T1000 (cell line): Measurements from ENCODE around the gene B3GNT8.
"Not testable (repeated sequence)": the region's sequence is repeated elsewhere in the genome, so short reads cannot be mapped to it uniquely, and the experiment has no call there.

Source experiments
- DNase-seq: peaks from one replicate; lab custom pipeline; 2025; ENCODE audit warnings: mixed read lengths; lab: John Stamatoyannopoulos, UW

The B3GNT8 gene

DNA sequence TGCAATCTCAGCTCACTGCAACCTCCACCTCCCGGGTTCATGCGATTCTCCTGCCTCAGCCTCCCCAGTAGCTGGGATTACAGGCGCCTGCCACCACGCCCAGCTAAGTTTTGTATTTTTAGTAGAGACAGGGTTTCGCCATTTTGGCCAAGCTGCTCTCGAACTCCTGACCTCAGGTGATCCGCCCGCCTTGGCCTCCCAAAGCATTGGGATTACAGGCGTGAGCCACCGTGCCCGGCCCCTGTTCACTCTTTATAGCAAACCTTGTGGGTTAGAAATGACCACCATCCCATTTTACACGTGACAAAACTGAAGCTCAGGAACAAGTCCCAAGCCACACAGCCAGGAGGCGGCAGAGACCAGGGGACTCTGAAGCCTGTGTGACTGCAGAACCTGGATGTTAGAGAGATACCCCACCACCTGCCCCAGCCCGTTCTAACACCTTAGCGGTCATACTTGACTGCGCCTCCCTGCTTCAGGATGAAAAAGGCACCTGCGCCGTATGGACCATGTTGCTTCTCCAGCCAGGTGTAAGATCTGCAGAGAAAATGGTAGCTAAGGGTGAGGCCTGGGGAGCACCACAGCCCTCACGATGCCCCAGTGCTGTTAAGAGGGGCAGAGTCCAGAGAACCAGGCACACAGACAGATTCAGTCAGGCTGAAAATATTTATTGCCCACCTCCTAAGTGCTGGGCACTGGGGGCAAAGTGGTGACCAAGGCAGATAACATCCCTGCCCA is 8.9 kb upstream of the B3GNT8 start:
- DNase-seq, result no peak

DNA sequence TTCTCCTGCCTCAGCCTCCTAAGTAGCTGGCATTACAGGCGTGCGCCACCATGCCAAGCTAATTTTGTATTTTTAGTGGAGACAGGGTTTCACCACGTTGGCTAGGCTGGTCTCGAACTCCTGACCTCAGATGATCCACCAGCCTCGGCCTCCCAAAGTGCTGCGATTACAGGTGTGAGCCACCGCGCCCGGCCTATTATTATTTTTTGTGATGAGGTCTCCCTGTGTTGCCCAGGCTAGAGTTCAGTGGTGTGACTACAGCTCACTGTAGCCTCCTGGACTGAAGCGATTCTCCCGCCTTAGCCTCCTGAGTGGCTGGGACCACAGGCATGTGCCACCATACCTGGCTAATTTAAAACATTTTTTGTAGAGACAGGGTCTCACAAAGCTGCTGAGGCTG is 8.2 kb upstream of the B3GNT8 start:
- not testable (repeated sequence) for DNase-seq

DNA sequence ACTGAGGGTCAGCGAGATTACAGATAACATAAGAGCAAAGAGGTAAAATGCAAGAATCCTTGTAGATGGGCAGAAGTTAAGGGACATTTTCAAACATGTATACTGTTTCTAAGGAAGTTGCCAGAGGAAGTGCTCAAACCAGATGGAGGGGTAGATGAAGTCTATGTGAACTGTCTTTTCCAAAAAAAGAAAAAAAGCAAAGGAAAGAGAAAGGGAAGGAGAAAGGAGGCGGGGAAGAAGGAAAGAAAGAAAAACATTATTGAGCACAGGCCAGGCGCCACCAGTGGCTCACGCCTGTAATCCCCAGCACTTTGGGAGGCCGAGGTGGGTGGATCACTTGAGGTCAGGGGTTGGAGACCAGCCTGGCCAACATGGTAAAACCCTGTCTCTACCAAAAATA is 7.3 kb upstream of the B3GNT8 start:
- DNase-seq, result no peak

DNA sequence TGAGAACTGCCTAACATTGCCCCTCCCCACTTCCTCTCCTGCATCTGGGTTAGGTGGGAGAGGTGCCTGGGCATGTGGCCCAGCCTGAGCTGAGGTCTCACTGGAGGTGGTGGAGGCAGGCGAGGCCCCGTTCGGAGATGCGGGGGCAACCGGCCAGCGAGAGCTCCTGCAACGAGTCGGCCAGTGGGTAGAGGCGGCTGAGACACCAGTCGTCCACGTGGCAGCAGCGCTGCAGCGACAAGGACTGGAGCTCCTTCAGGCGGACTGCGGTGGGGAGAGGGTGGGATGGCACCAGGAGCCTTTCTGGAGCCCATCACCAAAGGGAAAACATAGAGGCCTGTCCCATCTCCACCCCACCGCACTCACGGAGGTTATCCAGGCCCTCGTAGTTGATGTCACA is 6.0 kb upstream of the B3GNT8 start:
- no peak for DNase-seq

DNA sequence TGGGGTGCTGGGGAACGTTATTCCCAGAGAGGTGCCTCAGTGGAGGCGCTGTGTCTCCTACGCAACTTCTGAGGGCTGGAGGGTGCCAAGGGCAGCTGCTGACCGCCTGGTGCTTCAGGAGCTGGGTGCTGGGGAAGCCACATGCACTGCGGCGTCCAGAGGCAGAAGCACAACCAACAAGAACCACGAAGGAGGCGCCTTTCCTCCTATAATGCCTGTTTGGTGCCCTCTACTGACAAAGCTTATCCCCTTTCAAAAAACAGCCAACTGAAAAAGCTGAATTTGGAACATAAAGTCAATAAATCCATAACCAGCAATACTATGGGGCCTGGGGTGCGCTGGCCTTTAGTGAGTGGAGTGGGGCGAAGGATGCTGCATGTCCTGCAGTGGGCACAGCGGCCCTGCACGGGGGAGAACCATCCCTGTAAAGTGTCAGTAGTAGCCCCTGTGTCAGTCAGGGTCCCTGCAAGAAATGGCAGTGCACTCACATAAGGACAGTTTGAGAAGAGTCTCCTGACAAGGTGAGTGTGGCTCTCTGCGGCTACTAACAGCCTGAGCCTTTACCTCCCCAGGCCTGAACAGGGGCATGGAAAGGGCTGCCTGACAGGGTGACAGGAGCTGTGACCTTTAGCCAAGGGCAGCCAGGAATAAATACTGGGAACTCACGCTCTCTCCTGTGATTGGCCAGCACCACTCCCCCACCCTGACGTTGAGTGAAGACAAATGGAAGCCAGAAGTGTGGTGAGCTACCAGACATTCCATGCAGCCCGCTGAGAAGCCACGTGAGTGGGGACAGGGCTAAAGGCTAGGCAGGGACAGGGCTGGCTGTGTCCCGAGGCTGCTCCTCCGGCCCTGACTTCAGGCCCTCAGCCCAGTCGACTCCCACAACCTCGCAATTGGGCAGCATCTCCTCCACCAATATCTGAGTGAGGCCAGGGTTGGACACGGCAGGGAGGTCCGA is 4.5 kb upstream of the B3GNT8 start:
- no peak for DNase-seq

DNA sequence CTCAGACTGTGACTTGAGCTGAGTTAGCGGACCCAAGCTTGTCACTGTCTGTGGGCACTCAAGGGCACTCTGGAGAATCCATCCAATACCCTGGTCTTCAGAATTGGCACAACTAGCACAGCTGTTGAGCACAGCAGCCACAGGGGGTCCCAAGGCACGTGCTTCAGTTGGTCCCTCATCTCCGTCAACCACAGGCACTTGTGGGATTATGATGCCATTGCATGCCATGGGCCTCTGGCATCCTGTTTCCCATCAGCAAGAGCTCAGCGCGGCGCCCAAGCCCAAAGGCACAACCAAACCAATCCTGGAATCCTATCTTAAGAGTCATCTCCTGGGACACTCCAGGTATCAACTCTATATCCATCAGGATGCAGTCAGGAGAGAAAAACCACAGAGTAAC is 3.7 kb upstream of the B3GNT8 start:
- DNase-seq, result no peak

DNA sequence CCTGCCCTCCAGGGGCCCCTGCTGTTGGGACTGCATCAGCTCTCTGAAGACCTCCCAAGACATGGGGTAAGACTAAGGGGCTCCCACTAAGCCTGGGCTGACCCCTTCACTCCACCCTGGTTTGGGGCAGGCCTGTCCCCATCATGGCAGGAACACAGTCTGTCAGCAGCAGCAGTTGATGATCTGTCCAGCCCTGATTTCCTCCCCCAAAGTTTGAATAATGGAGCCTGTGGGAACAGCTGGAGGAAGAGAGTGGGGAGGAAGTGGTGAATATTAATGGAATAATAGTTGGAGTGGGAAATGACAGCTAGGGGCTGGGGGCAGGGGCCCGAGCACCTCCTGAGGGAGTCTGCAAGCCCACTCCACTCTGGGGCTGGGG is 1.3 kb upstream of the B3GNT8 start:
- no peak for DNase-seq

DNA sequence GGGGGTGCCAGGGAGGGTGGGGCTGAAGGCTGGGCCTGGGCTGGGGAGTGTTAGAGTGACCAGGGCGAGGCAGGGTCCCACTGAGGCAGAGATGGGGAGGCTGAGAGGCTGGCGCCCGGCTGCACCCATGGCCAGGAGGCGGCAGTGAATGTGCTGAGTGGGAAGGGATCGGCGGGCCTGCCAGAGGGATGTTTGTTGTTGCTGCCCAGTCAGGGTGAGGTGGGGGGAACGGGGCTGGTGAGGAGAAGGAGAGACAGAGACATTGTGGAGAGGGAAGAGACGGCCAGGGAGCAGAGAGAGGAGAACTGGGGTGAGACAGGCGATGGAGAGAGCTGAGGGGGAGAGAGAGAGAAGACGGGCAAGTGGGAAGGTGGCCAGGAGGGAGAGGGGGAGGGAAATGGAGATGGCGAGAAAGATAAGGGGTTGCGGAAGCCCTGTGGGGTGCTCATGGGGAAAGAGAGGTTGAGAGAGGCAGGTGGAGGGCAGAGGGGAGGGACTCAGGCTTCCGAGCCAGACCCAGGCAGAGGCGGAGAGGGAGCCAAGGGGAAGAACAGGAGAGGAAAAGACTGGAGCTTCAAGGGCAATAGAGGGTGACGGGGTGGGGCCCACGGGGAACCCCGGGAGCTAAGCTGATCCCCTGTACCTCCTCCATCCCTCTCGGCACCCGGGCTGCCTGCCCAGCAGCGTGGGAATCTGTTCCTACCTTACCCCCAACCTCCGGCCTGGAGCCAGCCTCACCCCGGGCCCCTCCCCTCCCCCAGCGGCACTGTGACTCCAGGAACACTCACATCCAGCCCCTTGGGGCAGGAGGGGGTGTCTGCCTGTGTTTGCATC is 690 bp upstream of the B3GNT8 start:
- DNase-seq, result no peak

DNA sequence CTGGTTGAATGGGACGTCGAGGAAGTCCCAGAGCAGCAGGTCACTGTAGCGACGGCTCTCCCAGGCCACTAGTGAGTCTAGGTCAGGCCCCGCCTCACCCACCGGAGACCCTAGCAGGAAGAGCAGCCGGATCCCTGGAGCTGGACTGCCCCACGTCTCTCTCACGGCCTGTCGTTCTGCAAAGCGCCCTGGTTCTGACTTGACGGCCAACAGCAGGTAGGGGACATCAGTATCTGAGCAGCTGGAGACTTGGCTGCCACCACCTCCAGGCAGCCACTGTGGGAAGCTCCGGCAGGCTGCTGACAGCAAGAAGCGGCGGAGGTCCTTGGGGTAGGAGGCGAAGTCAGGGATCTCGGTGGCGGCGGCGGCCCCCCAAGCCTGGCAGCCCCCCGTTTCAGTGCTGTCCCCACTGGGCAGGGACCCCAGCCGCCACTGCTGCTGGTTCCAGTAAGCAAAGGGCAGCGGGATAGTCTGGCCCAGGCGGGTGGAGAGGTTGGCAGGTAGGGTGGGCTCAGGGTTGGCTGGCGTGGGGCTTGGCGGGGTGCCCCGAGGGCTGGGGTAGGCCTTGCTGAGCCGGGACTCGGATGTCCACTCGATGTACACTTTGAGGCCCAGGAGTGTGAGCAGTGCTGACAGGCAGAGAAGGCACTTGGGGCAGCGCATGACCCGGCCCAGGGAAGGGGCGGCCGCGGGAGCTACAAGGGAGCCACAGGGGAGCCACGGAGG is 895 bp downstream of the B3GNT8 start:
- DNase-seq, result no peak

DNA sequence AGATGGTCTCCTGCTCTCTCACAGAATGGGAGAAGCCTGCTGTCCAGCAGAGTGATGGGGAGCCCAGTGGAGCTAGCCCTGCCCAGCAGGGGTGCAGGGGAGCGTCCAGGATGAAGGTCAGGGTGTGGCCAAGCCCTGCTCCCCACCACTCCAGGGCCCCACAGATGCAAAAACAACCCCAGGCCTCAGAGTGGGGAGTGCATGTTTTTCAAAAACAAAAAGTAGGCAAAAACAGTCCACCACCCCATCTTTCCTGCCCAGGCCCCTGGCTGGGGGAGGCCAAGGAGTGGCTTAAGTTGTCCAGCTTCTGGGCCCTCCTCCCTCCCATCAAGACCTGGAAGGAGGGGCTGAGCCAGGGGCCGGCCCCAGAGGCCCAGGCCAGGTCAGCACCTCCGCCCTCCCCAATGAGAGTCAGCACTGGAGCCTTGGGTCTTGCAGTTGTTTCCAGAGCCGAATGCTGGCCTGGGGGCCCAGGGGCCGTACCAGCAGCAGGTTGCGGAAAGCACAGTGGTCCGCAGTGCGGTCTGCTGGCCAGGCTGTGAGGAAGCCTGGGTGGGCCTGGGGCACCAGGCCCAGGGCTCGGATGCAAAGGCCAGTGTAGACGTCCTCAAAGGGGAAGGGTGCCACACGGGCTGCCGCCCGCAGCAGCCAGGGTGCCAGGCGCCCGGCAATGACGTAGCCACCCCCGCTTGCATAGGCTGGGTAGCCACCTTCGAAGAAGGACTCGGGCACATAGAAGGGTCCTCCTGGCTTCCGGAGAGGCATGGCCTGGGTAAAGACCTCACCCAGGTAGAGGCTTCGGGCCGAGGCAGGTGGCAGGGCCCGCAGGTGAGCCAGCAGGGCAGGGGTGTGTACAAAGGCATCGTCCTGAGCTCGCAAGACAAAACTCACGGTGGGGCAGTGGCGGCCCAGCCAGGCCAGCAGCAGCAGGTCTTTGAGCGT is 1.7 kb downstream of the B3GNT8 start:
- no peak for DNase-seq

DNA sequence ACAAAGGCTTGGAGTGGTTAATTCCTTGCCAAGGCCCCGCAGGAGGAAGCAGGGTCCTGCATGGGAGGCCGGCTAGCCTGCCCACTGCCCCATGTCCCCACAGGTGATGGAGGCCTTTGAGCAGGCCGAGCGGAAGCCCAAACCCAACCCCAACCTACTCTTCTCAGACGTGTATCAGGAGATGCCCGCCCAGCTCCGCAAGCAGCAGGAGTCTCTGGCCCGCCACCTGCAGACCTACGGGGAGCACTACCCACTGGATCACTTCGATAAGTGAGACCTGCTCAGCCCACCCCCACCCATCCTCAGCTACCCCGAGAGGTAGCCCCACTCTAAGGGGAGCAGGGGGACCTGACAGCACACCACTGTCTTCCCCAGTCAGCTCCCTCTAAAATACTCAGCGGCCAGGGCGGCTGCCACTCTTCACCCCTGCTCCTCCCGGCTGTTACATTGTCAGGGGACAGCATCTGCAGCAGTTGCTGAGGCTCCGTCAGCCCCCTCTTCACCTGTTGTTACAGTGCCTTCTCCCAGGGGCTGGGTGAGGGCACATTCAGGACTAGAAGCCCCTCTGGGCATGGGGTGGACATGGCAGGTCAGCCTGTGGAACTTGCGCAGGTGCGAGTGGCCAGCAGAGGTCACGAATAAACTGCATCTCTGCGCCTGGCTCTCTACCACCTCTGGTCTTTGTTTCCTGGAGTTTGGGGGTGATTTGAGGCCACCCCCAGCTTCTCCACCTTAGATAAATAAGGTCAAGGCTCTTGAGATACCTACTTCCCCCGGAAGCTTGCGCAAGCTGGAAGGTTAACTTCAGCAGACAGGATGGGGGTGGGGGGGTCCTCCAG is 2.6 kb downstream of the B3GNT8 start:
- no peak for DNase-seq

DNA sequence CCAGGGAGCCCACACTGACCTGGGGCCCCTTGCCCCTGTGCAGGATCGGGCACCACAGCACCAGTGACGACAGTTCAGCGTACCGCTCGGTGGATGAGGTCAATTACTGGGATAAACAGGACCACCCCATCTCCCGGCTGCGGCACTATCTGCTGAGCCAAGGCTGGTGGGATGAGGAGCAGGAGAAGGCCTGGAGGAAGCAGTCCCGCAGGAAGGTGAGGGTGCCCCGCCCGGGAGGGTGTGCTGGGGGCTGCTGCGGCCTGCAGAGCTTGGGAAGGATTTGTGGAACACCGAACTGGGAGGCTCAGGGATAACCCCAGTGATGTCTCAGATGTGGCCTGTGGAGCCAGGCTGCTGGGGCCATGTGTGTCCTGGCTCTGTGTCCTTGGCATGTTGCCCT is 4.2 kb downstream of the B3GNT8 start:
- no peak for DNase-seq

DNA sequence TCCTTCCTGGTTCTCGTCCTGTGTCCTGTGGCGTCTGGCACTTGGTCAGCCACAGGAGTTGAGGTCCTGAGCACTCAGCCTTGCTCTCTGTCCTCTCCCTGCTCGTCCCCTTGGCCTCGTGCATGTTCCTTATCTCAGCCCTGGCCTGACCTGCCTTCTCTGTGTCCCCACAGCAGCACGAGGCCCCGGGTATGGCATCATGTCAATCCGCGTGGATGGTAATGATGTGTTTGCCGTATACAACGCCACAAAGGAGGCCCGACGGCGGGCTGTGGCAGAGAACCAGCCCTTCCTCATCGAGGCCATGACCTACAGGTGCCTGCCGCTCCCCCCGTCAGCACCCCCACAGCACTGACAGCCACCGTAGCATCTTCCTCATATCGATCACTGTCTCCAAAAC is 4.7 kb downstream of the B3GNT8 start:
- DNase-seq, result no peak

DNA sequence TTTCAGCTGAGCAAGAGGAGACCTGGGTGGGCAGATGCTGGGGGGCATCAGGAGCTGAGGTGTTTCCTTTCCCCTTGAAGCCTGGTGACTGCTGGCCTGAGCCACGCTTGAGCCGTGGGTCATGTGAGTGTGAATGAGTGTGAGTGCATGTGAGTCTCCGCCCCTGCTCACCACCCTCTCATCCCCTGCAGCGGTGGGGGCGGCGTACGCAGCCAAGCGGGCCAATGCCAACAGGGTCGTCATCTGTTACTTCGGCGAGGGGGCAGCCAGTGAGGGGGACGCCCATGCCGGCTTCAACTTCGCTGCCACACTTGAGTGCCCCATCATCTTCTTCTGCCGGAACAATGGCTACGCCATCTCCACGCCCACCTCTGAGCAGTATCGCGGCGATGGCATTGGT is 5.2 kb downstream of the B3GNT8 start:
- no peak for DNase-seq

DNA sequence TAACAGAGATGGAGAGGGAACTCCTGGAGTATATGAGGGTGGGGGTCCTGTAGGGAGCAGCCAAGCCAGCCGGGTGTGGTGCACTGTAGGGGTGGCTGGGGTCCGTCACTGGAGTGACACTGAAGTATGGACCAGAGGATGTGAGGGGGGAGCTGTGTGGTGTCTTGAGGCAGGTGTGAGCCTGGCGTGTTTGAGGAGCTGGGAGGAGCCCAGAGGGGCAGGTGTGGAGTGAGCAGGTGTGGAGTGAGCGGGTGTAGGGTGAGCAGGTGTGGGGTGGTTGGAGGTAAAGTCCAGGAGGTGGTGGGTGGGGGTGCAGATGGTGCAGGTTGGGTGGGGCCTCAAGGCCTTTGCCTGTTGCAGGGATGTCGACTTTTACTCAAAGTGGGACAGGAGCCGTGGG is 5.9 kb downstream of the B3GNT8 start:
- DNase-seq, result no peak

DNA sequence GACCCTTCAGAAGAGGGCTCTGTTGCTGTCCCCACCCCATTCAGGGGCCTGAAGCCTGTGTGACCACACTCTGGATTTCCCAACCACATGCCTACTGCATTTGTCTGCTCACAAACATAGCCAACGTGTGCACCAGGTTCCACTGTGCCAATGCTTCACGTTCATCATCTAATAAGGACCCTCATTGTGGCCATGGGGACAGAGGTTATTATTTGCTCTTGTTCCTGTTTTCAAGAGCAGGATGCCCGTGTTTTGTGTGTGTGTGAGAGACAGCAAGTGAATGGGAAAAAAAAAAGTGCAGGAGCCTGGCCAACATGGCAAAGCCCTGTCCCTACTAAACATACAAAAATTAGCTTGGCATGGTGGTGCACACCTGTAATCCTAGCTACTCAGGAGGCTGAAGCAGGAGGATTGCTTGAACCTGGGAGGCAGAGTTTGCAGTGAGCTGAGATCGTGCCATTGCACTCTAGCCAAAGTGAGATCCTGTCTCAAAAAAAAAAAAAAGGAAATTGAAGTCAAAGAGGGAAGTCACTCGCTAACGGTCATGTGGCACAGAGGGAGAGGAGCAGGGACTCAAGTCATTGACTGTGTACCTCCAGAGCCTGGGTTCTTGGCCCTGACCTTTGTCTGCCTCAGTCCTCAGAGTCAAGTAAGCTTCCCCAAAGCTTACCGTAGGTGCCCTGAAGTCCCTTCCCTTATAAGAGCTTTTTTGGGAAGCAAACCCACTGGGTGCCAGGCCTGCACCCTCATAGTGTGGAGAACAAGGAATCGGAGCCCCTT is 6.9 kb downstream of the B3GNT8 start:
- no peak for DNase-seq

DNA sequence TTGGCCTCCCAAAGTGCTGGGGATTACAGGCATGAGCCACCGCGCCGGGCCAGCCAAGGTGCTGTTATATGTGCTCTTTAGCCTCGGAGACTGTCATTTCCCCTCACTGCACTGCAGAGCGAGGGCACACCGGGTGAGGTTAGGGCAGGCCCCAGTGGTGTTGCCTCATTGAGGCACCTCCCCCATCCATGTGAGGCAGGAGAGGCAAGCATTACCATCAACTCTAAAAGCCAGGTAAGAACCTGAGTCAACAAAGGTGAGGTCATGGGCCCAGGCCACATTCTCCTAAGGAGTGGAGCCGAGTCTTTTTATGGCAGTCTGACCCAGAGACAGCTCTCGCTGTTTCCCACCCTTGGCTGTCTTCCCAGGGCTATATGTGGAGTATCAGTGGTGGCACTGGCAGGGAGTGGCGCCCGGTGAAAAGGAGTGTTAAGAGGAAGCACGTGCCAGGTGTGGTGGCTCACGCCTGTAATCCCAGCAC is 10.9 kb downstream of the B3GNT8 start:
- DNase-seq, result no peak

DNA sequence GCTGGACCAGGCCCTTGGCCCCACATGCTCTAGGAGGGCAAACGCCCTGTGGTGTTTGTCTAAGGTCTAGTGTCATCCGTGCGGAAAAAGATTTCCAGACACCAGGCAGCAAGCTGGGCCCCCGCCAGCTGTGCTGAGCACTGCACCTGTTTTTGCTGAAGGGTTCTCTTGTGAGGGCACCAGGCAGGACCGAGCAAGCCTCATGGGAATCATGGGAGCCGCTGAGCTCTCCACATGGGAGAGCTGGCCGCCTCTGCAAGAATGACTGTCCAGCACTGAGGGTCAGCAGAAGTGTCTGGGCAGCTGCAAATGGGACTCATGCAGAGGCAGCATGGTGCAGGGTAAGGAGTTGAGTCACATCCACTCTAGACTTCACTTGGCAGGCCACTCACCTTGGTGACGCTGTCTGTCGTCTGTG is 12.0 kb downstream of the B3GNT8 start:
- DNase-seq, result no peak

DNA sequence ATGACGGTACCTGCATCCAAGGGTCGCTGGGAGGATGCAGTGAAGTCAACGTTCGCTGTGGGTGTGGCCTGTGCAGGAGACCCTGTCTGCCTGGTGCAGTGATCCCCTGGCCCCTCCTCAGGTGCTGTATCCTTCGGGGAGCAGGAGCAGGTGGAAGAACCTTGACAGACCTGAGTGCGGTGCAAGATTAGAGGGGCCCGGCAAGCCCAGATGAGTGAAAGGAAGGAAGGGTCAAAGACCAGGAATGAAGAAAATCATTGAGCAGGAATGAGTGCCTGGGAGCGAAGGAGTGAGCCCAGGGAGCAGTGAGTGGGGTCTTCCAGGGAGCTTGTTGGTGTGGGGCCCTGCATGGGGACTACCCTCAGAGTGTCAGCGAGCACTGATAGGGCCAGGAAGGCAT is 12.7 kb downstream of the B3GNT8 start:
- no peak for DNase-seq
